HUES48 (cell line): ENCODE measurements around the gene DRG2.

Experiments
- H3K27ac ChIP-seq: one replicate; pipeline ENCODE4 v1.7.0; 2013; ENCODE audit warnings: low read depth, low read length, inconsistent platforms
- H3K27me3 ChIP-seq: 2 replicates; pipeline ENCODE4 v1.6.1; 2013; ENCODE audit warnings: mild to moderate bottlenecking, low read length; ENCODE audit not compliant: control insufficient read depth, insufficient read depth
- H3K36me3 ChIP-seq: 2 replicates; pipeline ENCODE4 v1.6.1; 2013; ENCODE audit warnings: low read length; ENCODE audit not compliant: control insufficient read depth, insufficient read depth
- H3K4me1 ChIP-seq: 2 replicates; pipeline ENCODE4 v1.6.1; 2013; ENCODE audit warnings: mild to moderate bottlenecking, low read length; ENCODE audit not compliant: control insufficient read depth, insufficient read depth
- H3K4me3 ChIP-seq: 2 replicates; pipeline ENCODE4 v1.5.1; 2013; ENCODE audit warnings: mild to moderate bottlenecking, low read depth, low read length
- H3K9ac ChIP-seq: 2 replicates; pipeline ENCODE4 v1.6.1; 2013; ENCODE audit warnings: mild to moderate bottlenecking, low read depth, low read length, moderate library complexity
- H3K9me3 ChIP-seq: 2 replicates; pipeline ENCODE4 v1.6.1; 2013; ENCODE audit warnings: low read length; ENCODE audit not compliant: control insufficient read depth, insufficient read depth

The DRG2 gene

GRCh38 chr17:18087610-18088491, at the start of gene DRG2:
DRG2 (plus strand) TSS chr17:18087948; CDS start chr17:18088024, 76 bp downstream.
- H3K4me1 ChIP-seq, result no peaks in the 10 kb centered on the region
- H3K27me3 ChIP-seq, result no peaks in the 10 kb centered on the region
- H3K9ac ChIP-seq, result peak within 1 kb of the TSS; percentile 69
- H3K9me3 ChIP-seq, result no peaks in the 10 kb centered on the region
- 0 out of 2 replicates have a peak, but pooled peaks cover 9% of the 10 kb centered on the region for H3K36me3 ChIP-seq
- H3K27ac ChIP-seq, result peak within 1 kb of the TSS; percentile 76
- H3K4me3 ChIP-seq, result peak within 1 kb of the TSS; percentile 86

DNA sequence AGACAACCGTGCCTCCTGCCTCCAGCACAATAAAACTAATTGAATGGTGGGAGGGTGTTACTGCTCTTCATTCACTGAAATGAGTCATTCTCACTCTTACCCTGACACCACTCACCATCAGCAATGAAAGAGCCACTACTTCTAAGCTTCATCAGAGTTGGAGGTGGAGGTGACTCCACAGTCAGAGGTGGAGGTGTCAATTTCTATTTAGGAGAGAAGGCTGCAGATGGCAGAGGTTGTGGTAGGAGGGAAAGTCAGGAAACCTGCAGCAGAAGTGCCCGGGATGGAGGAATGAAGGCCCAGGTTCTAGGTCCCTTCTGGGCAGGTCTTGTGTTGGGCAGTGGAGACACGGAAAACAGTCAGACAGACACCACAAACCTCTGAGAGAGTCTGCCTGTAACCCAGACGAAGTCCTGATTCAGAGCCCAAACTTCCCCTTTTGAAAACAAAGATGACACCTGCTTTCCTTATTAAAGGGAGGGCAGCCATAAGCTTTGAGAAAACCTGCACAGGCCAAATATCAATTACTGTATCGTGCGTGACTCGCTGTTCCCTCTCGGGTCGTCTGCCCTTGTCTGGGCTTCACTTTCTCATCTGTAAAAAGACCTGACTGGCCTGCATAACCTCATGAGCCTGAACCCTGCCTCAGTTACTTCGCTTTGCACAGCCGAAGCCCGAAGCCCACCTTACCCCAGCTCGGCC, 49.4 kb upstream of the DRG2 start:
- peak overlapping the region; percentile 77 for H3K27ac ChIP-seq
- H3K27me3 ChIP-seq, result no peaks in the 10 kb centered on the region
- peaks cover 5% of the 10 kb centered on the region; the same call in 1 of the 2 replicates for H3K4me1 ChIP-seq
- peak overlapping the region; percentile 91 for H3K4me3 ChIP-seq
- peak overlapping the region; percentile 82 for H3K9ac ChIP-seq
- H3K9me3 ChIP-seq, result no peaks in the 10 kb centered on the region
- H3K36me3 ChIP-seq, result no peaks in the 10 kb centered on the region

GRCh38 chr17:18038861-18039534, 48.8 kb upstream of the DRG2 start, which contains the start of the genes ATPAF2 and GID4:
ATPAF2 (minus strand) TSS chr17:18039168; CDS start chr17:18039013, 155 bp downstream.
GID4 (plus strand) TSS chr17:18039408; CDS start chr17:18039465, 57 bp downstream.
- H3K27ac ChIP-seq, result peak within 1 kb of the TSS; percentile 77
- no peaks in the 10 kb centered on the region for H3K9me3 ChIP-seq
- H3K36me3 ChIP-seq, result no peaks in the 10 kb centered on the region
- peaks cover 5% of the 10 kb centered on the region; the same call in 1 of the 2 replicates for H3K4me1 ChIP-seq
- peak within 1 kb of the TSS; percentile 91 for H3K4me3 ChIP-seq
- H3K9ac ChIP-seq, result peak within 1 kb of the TSS; percentile 82
- no peaks in the 10 kb centered on the region for H3K27me3 ChIP-seq

- H3K27me3 ChIP-seq, result no peaks in the 10 kb centered on the region
- H3K36me3 ChIP-seq, result no peaks in the 10 kb centered on the region
- peaks cover 5% of the 10 kb centered on the region; the same call in 1 of the 2 replicates for H3K4me1 ChIP-seq
- H3K4me3 ChIP-seq, result peak overlapping the region; percentile 91
- H3K9me3 ChIP-seq, result no peaks in the 10 kb centered on the region
- peak overlapping the region; percentile 37 for H3K27ac ChIP-seq
- peak overlapping the region; percentile 45; the same call in 1 of the 2 replicates for H3K9ac ChIP-seq
These were observed 48.0 kb upstream of the DRG2 start for GRCh38 chr17:18039535-18040260.

DNA sequence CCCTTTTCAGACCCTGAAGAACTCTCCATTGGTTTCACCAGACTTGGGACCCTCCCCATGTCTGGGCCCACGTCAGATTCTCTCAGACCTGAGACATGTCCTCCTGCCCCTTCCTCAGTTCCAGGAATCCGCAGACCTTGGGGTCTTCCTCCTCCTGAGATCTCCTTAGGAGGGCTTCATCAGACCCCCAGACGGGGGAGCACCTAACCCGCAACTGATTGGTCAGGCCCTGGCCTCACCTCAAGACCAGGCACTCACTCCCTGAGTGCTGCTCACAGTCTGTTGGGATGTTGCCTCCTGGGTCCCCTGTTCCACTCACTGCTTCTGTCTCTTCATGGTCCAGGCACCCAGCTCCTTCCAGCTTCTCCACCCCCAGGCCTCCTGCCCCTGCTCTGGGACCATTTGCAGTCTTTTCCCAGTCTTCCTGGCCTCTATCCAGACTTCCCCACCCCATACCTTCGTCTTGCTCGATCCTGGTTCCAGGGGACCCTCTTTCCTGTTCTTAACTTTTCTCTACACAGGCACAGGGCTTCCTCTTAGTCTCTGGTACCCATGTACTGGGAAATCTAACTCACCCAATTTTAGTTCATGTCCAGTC, 47.4 kb upstream of the DRG2 start:
- H3K27me3 ChIP-seq, result no peaks in the 10 kb centered on the region
- peaks cover 5% of the 10 kb centered on the region; the same call in 1 of the 2 replicates for H3K4me1 ChIP-seq

DNA sequence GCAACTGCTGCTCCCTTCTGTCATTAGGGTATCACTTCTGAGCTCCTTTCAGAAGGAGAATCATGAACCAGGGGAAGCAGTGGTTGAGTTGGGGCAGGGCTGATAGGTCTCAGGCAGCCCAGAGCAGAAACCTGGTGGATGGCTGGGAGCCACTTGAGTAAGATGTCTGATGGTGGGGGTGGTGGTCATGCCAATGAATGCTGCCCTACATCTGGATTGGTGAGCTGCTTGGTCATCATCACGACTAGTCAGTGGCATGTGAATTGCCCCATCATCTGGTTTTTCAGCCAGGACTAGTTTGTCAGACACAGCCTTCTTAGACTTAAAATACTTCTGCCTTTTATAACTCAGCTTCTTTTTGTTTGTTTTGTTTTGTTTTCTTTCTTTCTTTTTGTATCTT, 46.0 kb upstream of the DRG2 start:
- H3K4me1 ChIP-seq, result peaks cover 5% of the 10 kb centered on the region; the same call in 1 of the 2 replicates
- no peaks in the 10 kb centered on the region for H3K9me3 ChIP-seq
- no peaks in the 10 kb centered on the region for H3K27me3 ChIP-seq
- H3K4me3 ChIP-seq, result no peak overlapping the region
- H3K27ac ChIP-seq, result no peak overlapping the region
- H3K9ac ChIP-seq, result no peak overlapping the region
- H3K36me3 ChIP-seq, result peaks cover 13% of the 10 kb centered on the region

More for the DNA sequence above, 47.4 kb upstream of the DRG2 start:
- H3K4me3 ChIP-seq, result peak overlapping the region; percentile 91
- no peak overlapping the region for H3K27ac ChIP-seq
- no peak overlapping the region for H3K9ac ChIP-seq
- peaks cover 5% of the 10 kb centered on the region; the same call in 1 of the 2 replicates for H3K36me3 ChIP-seq
- no peaks in the 10 kb centered on the region for H3K9me3 ChIP-seq

- Histone ChIP-seq H3K4me3 (no peak overlapping the region), H3K27ac (no peak overlapping the region), H3K27me3 (no peaks in the 10 kb centered on the region), H3K9me3 (no peaks in the 10 kb centered on the region), H3K9ac (no peak overlapping the region), H3K4me1 (peaks cover 5% of the 10 kb centered on the region; the same call in 1 of the 2 replicates), H3K36me3 (peaks cover 22% of the 10 kb centered on the region)
These were observed 44.8 kb upstream of the DRG2 start for GRCh38 chr17:18042983-18043382.

- Histone ChIP-seq H3K4me3 (no peak overlapping the region), H3K27ac (no peak overlapping the region), H3K9ac (no peak overlapping the region), H3K4me1 (peaks cover 5% of the 10 kb centered on the region; the same call in 1 of the 2 replicates), H3K27me3 (no peaks in the 10 kb centered on the region), H3K36me3 (peaks cover 22% of the 10 kb centered on the region), H3K9me3 (no peaks in the 10 kb centered on the region)
These were observed 44.3 kb upstream of the DRG2 start for GRCh38 chr17:18043491-18043890.

DNA sequence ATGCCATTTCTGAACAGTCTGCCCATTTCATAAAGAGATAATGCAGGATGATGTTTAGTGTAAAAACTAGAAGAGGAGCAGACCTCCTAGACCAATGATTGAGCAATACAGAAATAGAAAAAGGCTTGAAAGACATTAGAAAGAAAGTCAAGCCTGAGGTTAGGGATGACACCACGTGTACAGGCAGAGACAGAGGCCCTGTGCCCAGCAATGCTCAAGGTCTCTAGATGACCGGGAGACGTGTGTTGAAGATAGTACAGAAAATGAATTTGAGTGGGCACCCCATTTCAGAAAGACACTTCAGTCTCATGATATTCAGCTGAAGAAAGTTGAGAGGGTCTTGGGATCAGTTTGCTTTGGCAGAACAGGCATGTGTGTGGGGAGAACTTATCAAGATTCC, 43.1 kb upstream of the DRG2 start:
- no peaks in the 10 kb centered on the region for H3K27me3 ChIP-seq
- H3K36me3 ChIP-seq, result peaks cover 22% of the 10 kb centered on the region
- peaks cover 5% of the 10 kb centered on the region; the same call in 1 of the 2 replicates for H3K4me1 ChIP-seq
- no peak overlapping the region for H3K4me3 ChIP-seq
- no peak overlapping the region for H3K9ac ChIP-seq
- no peaks in the 10 kb centered on the region for H3K9me3 ChIP-seq
- H3K27ac ChIP-seq, result no peak overlapping the region
